ENCODE data around the gene TH.

- TF ChIP-seq CTCF (IDR thresholded peaks at IDR 0.05) (no peak), POLR2A (IDR thresholded peaks at IDR 0.05; ENCODE audit: low read length) (no peak)
Measured at GRCh38 chr11:2126520-2127085, 45.0 kb downstream of the TH start.

Data from A549 (cell line).